Activated T-cell treated with anti-CD3 and anti-CD28 coated beads, Interleukin-2, amount 50 U/mL, for 72 hours (primary cell): Measurements from ENCODE around the gene ADGRB2. TPM values are rescaled to one million over a fixed set of nuclear protein-coding genes. Genes with fewer than 3 reads are reported as not detected.
A peak's percentile ranks its signal among the peaks of the same experiment; 100 is the strongest.

Experiments
- ATAC-seq, 2 donors: fragments of 150-1000 bp; cut with Tn5 transposase; replicated peaks in 1 of 2; 2 replicates each; pipeline ENCODE4 v1.10.0; 2021; ENCODE audit warnings: moderate library complexity in 2 of 2, mild to moderate bottlenecking in 1 of 2
- DNase-seq, 2 donors: peaks; one replicate each; pipeline ENCODE4 v3.0.0; 2021 to 2022; ENCODE audit warnings: mixed read lengths in 1 of 2
- H3K27ac Mint-ChIP-seq: one replicate; pipeline ENCODE4 v1.8.0; 2022; ENCODE audit warnings: mild to moderate bottlenecking, moderate library complexity, mixed read lengths
- H3K27me3 Mint-ChIP-seq: one replicate; pipeline ENCODE4 v1.8.0; 2022; ENCODE audit warnings: low read depth, mixed read lengths
- H3K36me3 Mint-ChIP-seq, 2 donors: one replicate each; pipeline ENCODE4 v1.8.0; 2022; ENCODE audit warnings: mixed read lengths in 2 of 2, mild to moderate bottlenecking in 1 of 2; ENCODE audit not compliant: insufficient read depth in 2 of 2
- H3K4me1 Mint-ChIP-seq: one replicate; pipeline ENCODE4 v1.8.0; 2022; ENCODE audit warnings: low read depth, mixed read lengths
- H3K4me3 Mint-ChIP-seq, 2 donors: one replicate each; pipeline ENCODE4 v1.8.0; 2022; ENCODE audit warnings: mild to moderate bottlenecking in 2 of 2, mixed read lengths in 2 of 2, moderate library complexity in 2 of 2
- H3K9me3 Mint-ChIP-seq, 2 donors: one replicate each; pipeline ENCODE4 v1.8.0; 2022; ENCODE audit warnings: mixed read lengths in 2 of 2
- total RNA-seq, 2 donors: library from RNA; stranded (reverse); gene quantifications; one replicate each; pipeline ENCODE4 v1.2.3, GENCODE V29; 2022

ADGRB2 gene, protein sequence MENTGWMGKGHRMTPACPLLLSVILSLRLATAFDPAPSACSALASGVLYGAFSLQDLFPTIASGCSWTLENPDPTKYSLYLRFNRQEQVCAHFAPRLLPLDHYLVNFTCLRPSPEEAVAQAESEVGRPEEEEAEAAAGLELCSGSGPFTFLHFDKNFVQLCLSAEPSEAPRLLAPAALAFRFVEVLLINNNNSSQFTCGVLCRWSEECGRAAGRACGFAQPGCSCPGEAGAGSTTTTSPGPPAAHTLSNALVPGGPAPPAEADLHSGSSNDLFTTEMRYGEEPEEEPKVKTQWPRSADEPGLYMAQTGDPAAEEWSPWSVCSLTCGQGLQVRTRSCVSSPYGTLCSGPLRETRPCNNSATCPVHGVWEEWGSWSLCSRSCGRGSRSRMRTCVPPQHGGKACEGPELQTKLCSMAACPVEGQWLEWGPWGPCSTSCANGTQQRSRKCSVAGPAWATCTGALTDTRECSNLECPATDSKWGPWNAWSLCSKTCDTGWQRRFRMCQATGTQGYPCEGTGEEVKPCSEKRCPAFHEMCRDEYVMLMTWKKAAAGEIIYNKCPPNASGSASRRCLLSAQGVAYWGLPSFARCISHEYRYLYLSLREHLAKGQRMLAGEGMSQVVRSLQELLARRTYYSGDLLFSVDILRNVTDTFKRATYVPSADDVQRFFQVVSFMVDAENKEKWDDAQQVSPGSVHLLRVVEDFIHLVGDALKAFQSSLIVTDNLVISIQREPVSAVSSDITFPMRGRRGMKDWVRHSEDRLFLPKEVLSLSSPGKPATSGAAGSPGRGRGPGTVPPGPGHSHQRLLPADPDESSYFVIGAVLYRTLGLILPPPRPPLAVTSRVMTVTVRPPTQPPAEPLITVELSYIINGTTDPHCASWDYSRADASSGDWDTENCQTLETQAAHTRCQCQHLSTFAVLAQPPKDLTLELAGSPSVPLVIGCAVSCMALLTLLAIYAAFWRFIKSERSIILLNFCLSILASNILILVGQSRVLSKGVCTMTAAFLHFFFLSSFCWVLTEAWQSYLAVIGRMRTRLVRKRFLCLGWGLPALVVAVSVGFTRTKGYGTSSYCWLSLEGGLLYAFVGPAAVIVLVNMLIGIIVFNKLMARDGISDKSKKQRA (N-terminal part only)
- 1 to 10 TPM; 1.0 to 2.3 TPM for total RNA-seq

DNA sequence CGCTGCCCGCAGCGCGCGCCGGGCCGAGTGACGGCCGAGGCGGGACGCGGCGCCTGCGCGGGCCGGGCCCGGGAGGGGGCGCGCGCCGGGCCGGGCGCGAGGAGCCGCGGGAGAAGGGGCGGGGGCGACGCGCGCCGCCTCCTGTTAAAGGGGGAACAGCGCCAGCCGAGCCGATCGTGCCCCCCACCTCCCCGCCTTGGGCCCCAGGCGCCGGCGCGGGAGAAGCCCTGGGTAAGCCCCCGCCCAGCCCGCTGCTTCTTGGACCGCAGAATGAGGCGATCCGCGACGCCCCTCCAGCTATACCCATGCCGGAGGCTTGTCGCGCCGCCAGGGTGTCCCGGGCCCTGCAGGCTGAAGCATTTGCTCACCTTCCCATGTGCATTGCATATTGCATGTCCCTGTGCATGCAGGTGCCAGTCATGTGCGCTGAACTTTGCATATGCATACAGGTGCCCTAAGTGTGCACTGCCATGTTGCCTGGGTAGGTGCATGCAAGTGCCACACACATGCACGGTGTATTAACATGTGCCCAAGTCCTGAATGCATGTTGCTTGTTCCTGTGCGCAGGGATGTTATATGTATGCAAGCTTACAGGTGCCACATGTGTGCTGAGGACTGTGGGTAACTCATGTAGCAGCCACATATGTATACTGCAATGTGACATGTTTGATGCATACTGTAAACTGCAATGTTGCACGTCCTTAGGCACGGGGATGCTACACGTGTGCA lies at the start of gene ADGRB2:
ADGRB2 (minus strand) TSS at position 29 of the 729 bp plus-strand sequence. CDS start 7,119 bp downstream, outside the sequence.
- DNase-seq, result no peak
- Mint-ChIP-seq H3K36me3 (peaks cover 0 to 5% of the 10 kb centered on the region in 2 donors), H3K27ac (no peak within 1 kb of the TSS), H3K9me3 (no peaks in the 10 kb centered on the region), H3K4me3 (peak within 1 kb of the TSS; percentile 81 to 89), H3K4me1 (peaks cover 35% of the 10 kb centered on the region), H3K27me3 (peaks cover 26% of the 10 kb centered on the region)
- peak; percentile 6 to 10 for ATAC-seq

DNA sequence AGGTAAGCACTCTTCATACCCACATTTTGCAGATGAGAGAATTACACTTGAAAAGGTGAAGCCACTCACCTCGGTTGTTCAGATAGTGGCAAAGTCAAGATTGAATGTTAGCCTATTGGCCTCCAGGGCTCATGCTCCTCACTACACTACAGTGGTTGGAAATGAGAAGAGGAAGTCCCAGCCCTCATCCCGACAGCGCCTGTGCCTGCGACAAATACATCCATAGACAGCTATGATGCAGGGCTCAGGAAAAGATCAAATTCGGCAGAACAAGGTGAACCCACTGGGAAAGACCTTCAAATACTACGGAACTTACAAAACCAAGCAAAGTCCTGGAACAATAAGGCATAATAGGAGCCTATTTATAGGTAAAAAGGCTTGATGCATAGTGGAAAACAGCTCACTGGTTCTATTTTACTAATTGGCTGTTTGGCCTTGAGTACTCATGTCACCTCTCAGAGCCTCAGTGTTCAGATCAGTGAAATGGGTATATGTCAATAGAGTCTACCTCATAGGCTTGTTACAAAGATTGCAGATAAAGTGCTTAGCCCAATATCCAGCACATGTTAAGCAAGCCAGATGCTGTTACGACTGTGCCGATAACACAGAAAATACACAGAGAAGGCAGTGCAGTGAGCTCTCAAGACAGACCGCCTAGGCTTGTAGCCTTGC lies 48.2 kb upstream of the ADGRB2 start:
- no peaks in the 10 kb centered on the region for H3K36me3 Mint-ChIP-seq
- DNase-seq (no peak), ATAC-seq (no peak)
- H3K27ac Mint-ChIP-seq, result no peak overlapping the region
- H3K27me3 Mint-ChIP-seq, result no peaks in the 10 kb centered on the region
- H3K4me1 Mint-ChIP-seq, result peaks cover 5% of the 10 kb centered on the region
- no peaks in the 10 kb centered on the region for H3K9me3 Mint-ChIP-seq
- no peak overlapping the region for H3K4me3 Mint-ChIP-seq

DNA sequence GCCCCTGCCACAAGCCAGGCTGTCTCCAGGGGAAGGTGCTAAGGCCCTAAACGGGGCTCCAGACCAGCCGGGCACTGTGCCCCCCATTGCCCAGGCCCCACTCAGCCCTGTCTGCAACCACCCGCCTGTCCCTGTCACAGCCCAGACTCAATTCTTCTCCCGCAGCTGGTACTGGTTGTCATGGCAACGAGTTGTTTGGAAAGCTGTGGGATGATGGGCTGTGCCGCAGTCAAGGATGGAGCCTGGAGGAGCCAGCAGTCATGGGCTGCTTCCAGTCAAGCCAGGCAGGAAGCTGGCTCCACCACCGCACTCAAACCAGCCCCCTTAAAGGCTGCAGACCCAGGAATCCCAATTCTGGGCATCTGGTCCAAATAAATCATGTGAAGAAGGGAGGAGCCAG lies 47.5 kb upstream of the ADGRB2 start:
- H3K9me3 Mint-ChIP-seq, result no peaks in the 10 kb centered on the region
- H3K27me3 Mint-ChIP-seq, result no peaks in the 10 kb centered on the region
- ATAC-seq, result no peak
- no peaks in the 10 kb centered on the region for H3K36me3 Mint-ChIP-seq
- H3K27ac Mint-ChIP-seq, result no peak overlapping the region
- no peak for DNase-seq
- H3K4me3 Mint-ChIP-seq, result no peak overlapping the region
- H3K4me1 Mint-ChIP-seq, result peaks cover 5% of the 10 kb centered on the region

DNA sequence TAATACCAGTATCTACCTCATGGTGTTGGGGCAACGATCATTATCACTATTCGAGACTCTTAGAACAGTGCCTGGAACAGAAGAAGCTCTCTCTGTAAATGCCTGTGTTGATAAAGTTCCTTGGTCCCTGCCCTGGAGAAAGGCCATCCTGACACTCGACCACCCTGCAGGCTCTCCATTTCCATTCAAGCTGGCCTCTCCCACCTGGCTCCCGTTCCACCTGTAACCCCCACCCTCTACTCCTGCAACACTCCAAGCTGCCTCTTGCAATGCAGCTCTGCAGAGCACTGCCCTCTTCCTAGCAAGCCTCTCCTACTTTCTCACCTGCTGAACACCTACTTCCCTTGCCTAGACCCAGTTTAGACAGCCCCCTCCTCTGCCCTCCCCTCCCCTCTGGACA lies 45.6 kb upstream of the ADGRB2 start:
- no peaks in the 10 kb centered on the region for H3K9me3 Mint-ChIP-seq
- H3K27me3 Mint-ChIP-seq, result no peaks in the 10 kb centered on the region
- DNase-seq (no peak), ATAC-seq (no peak)
- no peak overlapping the region for H3K27ac Mint-ChIP-seq
- H3K4me3 Mint-ChIP-seq, result no peak overlapping the region
- H3K4me1 Mint-ChIP-seq, result no peaks in the 10 kb centered on the region
- H3K36me3 Mint-ChIP-seq, result no peaks in the 10 kb centered on the region

DNA sequence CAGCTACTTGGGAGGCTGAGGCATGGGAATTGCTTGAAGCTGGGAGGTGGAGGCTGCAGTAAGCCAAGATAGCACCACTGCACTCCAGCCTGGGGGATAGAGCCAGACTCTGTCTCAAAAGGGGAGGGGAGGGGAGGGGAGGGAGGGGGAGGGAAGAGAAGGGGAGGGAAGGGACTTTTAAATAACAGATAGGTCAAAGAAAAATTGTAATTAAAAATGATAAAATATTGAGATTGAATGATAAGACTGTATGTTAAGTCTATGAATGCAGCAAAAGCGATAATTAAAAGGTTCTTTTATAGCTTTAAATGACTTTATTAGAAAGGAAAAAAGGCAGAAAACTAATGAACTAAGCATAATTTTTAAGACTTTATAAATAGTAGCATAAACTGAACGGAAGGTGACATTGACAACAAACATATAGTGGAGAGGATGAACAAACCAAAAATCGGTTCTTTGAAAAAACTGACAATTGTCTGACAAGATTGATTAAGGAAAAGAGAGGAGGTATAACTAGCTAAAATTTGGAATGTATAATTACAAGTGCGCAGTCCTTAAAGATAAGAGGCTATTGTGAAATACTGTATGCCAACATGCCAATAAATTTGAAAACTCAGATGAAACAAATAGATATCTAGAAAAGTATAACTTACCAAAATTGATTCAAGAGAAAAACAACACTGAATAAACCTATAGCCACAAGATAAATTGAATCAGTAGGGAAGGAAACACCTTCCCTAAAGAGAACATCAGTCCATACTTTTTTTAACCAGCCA lies 43.3 kb upstream of the ADGRB2 start:
- Mint-ChIP-seq H3K36me3 (no peaks in the 10 kb centered on the region), H3K27me3 (no peaks in the 10 kb centered on the region), H3K9me3 (no peaks in the 10 kb centered on the region), H3K4me3 (no peak overlapping the region), H3K4me1 (no peaks in the 10 kb centered on the region), H3K27ac (no peak overlapping the region)
- DNase-seq (no peak), ATAC-seq (no peak)

DNA sequence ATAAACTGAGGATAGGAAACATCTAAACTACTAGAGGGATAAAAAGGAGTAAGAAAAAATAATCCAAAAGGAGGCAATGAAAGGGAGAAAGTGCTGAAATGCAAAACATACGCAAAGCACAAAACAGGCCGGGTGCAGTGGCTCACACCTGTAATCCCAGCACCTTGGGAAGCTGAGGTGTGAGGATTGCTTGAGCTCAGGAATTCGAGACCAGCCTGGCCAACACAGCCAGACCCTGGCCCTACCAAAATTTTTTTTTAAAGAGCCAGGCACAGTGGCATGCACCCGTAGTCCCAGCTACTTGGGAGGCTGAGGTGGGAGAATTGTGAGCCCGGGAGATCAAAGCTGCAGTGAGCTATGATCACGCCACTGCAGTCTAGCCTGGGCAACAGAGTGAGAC lies 41.2 kb upstream of the ADGRB2 start:
- DNase-seq, result no peak
- Mint-ChIP-seq H3K4me3 (no peak overlapping the region), H3K27me3 (peaks cover 10% of the 10 kb centered on the region), H3K4me1 (no peaks in the 10 kb centered on the region), H3K9me3 (no peaks in the 10 kb centered on the region), H3K27ac (no peak overlapping the region), H3K36me3 (no peaks in the 10 kb centered on the region)
- ATAC-seq, result no peak

DNA sequence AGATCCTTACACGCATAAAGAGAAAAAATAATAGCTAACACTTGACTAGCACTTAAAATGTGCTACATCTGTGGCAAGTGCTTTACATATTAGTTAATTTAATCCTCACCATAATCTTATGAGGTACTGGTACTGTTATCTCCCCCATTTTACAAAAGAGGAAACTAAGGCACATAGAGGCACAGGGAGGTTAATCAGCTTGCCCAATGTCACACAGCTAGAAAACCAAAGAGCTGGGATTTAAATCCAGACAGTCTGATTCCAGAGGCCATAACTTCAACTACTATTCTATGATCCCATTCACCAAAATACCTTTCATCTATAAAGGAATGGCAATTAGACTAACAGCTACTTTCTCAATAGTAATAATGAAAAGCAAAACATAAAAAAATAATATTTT lies 40.0 kb upstream of the ADGRB2 start:
- Mint-ChIP-seq H3K36me3 (no peaks in the 10 kb centered on the region), H3K4me3 (no peak overlapping the region), H3K4me1 (peaks cover under 1% of the 10 kb centered on the region), H3K9me3 (no peaks in the 10 kb centered on the region), H3K27ac (no peak overlapping the region), H3K27me3 (peaks cover 10% of the 10 kb centered on the region)
- DNase-seq (no peak), ATAC-seq (no peak)

DNA sequence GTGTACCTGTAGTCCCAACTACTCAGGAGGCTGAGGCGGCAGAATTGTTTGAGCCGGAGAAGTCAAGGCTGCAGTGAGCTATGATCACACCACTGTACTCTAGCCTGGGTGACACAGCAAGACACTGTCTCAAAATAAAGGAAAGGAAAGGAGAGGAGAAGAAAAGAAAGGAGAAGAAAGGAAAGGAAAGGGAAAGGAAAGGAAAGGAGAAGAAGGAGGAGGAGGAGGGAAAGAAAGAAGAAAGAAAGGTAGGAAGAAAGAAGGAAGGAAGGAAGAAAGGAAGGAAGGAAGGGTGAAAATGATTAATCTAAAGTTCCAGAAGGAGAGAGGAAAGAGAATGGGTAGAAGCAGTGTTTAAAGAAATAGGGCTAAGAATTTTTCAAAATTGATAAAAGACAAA lies 39.5 kb upstream of the ADGRB2 start:
- Mint-ChIP-seq H3K27me3 (peaks cover 10% of the 10 kb centered on the region), H3K4me3 (no peak overlapping the region), H3K36me3 (no peaks in the 10 kb centered on the region), H3K27ac (peak overlapping the region; percentile 12), H3K4me1 (peaks cover 6% of the 10 kb centered on the region), H3K9me3 (no peaks in the 10 kb centered on the region)
- no peak for ATAC-seq
- no peak for DNase-seq

DNA sequence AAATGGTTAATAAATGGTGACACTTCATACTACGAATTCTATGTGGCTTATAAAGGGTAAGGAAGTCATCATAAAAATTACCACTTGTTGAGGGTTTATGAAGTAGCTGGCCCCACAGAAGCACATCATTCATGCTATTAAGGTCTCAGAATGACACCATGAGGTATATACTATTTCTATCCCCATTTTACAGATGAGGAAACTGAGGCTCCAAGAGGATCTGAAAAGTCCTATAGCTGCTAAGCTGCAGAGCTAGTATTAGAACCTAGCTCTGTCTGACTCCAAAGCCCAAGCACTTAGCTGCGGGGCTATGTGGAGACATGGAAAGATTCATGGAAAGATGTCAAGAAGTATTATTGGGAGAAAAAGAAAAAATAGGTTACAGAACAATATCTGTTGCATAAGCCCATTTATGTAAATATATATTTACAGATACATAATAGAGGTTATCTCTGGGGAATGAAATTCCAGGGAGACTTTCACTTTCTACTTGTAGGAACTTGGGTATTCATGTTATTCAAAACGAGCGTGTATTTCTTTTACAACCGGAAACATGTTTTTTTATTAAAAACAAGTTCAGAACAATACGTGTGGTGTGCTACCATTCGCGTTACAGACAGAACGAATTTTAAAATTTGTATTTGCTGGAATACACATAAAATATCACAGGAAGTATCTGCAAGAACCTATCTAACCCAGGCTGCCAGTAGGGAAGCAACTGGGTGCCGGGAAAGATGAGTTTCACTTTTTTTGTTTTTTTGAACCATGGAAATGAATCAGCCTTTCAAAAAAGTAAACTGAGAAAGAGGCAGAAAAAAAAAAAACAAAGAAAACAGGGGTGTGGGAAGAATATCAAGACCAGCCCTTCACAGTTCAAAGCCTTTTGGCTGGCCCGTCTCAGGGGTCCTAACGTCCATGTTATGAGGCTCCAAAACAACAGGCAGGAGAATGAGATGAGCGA lies 38.3 kb upstream of the ADGRB2 start:
- H3K4me3 Mint-ChIP-seq, result peak overlapping the region in 1 of 2 donors; percentile 76
- no peaks in the 10 kb centered on the region for H3K36me3 Mint-ChIP-seq

DNA sequence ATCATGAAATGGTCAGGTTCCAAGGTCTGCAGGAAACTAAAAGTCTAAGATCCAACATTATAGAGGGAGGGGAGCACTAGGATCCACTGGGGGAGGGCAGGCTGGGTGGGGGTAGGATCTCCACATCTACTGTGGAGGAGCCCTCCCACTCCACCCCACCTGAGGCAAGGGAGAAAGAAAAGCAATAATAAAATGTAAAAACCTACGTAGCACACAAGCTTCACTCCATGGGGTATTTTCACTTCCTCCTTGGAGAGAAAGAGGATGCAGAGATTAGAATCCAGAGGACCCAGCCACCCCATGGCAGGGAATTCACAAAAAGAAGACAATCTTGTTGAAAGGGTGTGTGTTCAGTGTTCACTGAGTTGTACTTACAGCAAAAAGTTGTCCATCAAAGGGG lies 37.3 kb upstream of the ADGRB2 start:
- no peak for DNase-seq
- H3K9me3 Mint-ChIP-seq, result no peaks in the 10 kb centered on the region
- no peak overlapping the region for H3K27ac Mint-ChIP-seq
- H3K4me1 Mint-ChIP-seq, result peaks cover 11% of the 10 kb centered on the region
- ATAC-seq, result no peak
- H3K4me3 Mint-ChIP-seq, result no peak overlapping the region
- H3K27me3 Mint-ChIP-seq, result peaks cover 10% of the 10 kb centered on the region
- no peaks in the 10 kb centered on the region for H3K36me3 Mint-ChIP-seq

More for the DNA sequence above, 38.3 kb upstream of the ADGRB2 start:
- Mint-ChIP-seq H3K27ac (no peak overlapping the region), H3K9me3 (no peaks in the 10 kb centered on the region), H3K27me3 (peaks cover 10% of the 10 kb centered on the region), H3K4me1 (peaks cover 11% of the 10 kb centered on the region)
- DNase-seq (no peak), ATAC-seq (no peak)

DNA sequence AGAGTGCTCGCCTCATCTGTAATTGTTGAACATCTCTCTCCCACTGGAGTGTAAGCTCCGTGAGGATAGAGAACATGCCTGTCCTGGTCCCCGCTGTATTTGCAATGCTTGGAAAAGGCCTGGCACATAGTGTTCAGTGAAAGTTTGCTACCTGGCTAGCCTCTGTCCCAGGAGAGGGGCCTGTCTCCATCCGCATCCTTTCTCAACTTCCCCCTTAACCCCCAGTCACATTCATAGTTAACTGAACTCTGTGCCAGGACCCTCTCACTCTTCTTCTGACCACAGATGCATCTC lies 36.5 kb upstream of the ADGRB2 start:
- no peak overlapping the region for H3K27ac Mint-ChIP-seq
- H3K4me3 Mint-ChIP-seq, result no peak overlapping the region
- H3K27me3 Mint-ChIP-seq, result peaks cover 10% of the 10 kb centered on the region
- H3K9me3 Mint-ChIP-seq, result no peaks in the 10 kb centered on the region
- ATAC-seq (no peak), DNase-seq (no peak)
- no peaks in the 10 kb centered on the region for H3K36me3 Mint-ChIP-seq
- peaks cover 11% of the 10 kb centered on the region for H3K4me1 Mint-ChIP-seq
